ENCODE data around the gene PDIA6. TPM values are rescaled to one million over a fixed set of nuclear protein-coding genes. Genes with fewer than 3 reads are reported as not detected.
A peak's percentile ranks its signal among the peaks of the same experiment; 100 is the strongest.
"Not testable (repeated sequence)": the region's sequence is repeated elsewhere in the genome, so short reads cannot be mapped to it uniquely, and the experiment has no call there.

The PDIA6 gene
- total RNA-seq, 1 experiment from 2014 or later = 314 TPM

DNA sequence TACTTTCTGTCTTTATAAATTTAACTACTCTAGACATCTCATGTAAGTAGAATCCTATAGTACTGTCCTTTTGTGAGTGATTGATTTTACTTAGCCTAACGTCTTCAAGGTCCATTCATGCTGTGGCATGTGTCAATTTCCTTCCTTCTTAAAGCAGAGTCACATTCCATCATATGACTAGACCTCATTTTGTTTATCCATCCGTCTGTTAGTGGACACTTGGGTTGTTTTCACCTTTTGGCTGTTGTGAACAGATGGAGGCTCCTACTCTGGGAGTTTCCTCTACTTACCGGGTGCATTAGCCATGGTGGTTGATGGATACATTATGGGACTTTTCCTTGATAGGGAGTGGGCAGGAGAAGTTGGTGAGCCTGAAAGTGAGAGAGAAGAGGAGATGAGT, 6.4 kb upstream of the PDIA6 start:
- no peak overlapping the region for H3K4me3 ChIP-seq (ENCODE audit: low read depth, low read length, poor library complexity, severe bottlenecking)
- peaks cover 4% of the 10 kb centered on the region for H3K4me1 ChIP-seq (ENCODE audit: insufficient read depth, low read length, poor library complexity, severe bottlenecking)
- no peak for TF ChIP-seq EZH2 (IDR thresholded peaks at IDR 0.05; ENCODE audit: borderline replicate concordance, low read depth, low read length, poor library complexity, severe bottlenecking)
- TF ChIP-seq, protein P1, sequence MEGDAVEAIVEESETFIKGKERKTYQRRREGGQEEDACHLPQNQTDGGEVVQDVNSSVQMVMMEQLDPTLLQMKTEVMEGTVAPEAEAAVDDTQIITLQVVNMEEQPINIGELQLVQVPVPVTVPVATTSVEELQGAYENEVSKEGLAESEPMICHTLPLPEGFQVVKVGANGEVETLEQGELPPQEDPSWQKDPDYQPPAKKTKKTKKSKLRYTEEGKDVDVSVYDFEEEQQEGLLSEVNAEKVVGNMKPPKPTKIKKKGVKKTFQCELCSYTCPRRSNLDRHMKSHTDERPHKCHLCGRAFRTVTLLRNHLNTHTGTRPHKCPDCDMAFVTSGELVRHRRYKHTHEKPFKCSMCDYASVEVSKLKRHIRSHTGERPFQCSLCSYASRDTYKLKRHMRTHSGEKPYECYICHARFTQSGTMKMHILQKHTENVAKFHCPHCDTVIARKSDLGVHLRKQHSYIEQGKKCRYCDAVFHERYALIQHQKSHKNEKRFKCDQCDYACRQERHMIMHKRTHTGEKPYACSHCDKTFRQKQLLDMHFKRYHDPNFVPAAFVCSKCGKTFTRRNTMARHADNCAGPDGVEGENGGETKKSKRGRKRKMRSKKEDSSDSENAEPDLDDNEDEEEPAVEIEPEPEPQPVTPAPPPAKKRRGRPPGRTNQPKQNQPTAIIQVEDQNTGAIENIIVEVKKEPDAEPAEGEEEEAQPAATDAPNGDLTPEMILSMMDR (conservative IDR thresholded peaks at IDR 0.05; ENCODE audit: low read depth, low read length) = no peak
- no peaks in the 10 kb centered on the region for H3K36me3 ChIP-seq (ENCODE audit: insufficient read depth, low read length, poor library complexity, severe bottlenecking)
- POLR2A ChIA-PET (ENCODE audit: low non-redundant PET) = no interaction called here
- no peak overlapping the region for H3K27ac ChIP-seq (ENCODE audit: low read depth, low read length, poor library complexity, severe bottlenecking)
- DNase-seq (ENCODE audit: low spot score) = no peak
- H3K9me3 ChIP-seq (ENCODE audit: low read depth, low read length, poor library complexity, severe bottlenecking) = no peaks in the 10 kb centered on the region
- no TSS peak for BruUV-seq (replicated peaks)
- intact Hi-C loops (cut with micrococcal nuclease; ENCODE audit: unreplicated experiment) = no loop called here
- H3K27me3 ChIP-seq (replicated peaks; ENCODE audit: insufficient read depth, low read depth, low read length, poor library complexity) = no peaks in the 10 kb centered on the region
- CTCF ChIA-PET = interaction anchor here (0.6 kb wide), 1 partner anchor 82 kb away, joined by 3 read pairs; no protein-coding TSS in a partner anchor

DNA sequence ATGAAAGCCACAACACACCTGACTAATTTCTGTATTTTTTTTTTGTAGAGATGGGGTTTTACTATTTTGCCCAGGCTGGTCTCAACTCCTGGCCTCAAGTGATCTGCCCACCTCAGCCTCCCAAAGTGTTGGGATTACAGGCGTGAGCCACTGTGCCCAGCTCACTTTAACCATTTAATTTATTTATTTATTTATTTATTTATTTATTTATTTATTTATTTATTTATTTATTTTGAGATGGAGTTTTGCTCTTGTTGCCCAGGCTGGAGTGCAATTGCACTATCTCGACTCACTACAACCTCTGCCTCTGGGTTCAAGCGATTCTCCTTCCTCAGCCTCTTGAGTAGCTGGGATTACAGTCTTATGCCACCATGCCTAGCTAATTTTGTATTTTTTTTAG, 5.7 kb upstream of the PDIA6 start:
- intact Hi-C loops (cut with micrococcal nuclease; ENCODE audit: unreplicated experiment); H3K4me3 ChIP-seq (ENCODE audit: low read depth, low read length, poor library complexity, severe bottlenecking); H3K27me3 ChIP-seq (replicated peaks; ENCODE audit: insufficient read depth, low read depth, low read length, poor library complexity); POLR2A ChIA-PET (ENCODE audit: low non-redundant PET); H3K9me3 ChIP-seq (ENCODE audit: low read depth, low read length, poor library complexity, severe bottlenecking); BruUV-seq (replicated peaks); H3K27ac ChIP-seq (ENCODE audit: low read depth, low read length, poor library complexity, severe bottlenecking); H3K36me3 ChIP-seq (ENCODE audit: insufficient read depth, low read length, poor library complexity, severe bottlenecking); DNase-seq (ENCODE audit: low spot score); H3K4me1 ChIP-seq (ENCODE audit: insufficient read depth, low read length, poor library complexity, severe bottlenecking): not testable (repeated sequence)
- CTCF ChIA-PET = interaction anchor here (0.6 to 1.2 kb wide), 3 partner anchors 30 to 92 kb away, joined by 3 read pairs; no protein-coding TSS in a partner anchor

DNA sequence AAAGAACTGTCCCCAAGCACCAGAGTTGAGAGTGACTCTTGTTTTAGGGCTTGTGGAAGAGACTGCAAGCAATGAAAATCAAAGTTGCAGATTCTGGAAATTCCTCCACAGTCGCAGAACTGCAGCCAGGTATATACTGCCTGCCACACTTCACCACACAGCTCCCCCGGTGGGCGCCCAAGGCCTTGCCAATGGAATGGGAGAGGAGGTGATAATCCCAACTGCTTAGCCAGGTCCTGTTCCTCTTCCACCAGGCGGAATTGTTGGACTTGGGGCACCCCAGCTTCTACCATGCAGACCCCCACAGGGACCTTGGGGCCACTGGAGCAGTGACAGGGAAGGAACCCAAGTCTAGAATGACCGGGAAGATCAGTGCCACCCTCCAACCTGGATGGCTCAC, 4.8 kb upstream of the PDIA6 start:
- H3K36me3 ChIP-seq (ENCODE audit: insufficient read depth, low read length, poor library complexity, severe bottlenecking) = no peaks in the 10 kb centered on the region
- DNase-seq (ENCODE audit: low spot score) = peak; percentile 37
- intact Hi-C loops (cut with micrococcal nuclease; ENCODE audit: unreplicated experiment) = no loop called here
- TF ChIP-seq, protein P1 (conservative IDR thresholded peaks at IDR 0.05; ENCODE audit: low read depth, low read length) = peak; percentile 74
- TF ChIP-seq EZH2 (IDR thresholded peaks at IDR 0.05; ENCODE audit: borderline replicate concordance, low read depth, low read length, poor library complexity, severe bottlenecking) = no peak
- CTCF ChIA-PET = interaction anchor here (0.9 to 1.4 kb wide), 3 partner anchors 18 to 93 kb away, joined by 3 read pairs; no protein-coding TSS in a partner anchor
- H3K27me3 ChIP-seq (replicated peaks; ENCODE audit: insufficient read depth, low read depth, low read length, poor library complexity) = no peaks in the 10 kb centered on the region
- POLR2A ChIA-PET (ENCODE audit: low non-redundant PET) = no interaction called here
- H3K27ac ChIP-seq (ENCODE audit: low read depth, low read length, poor library complexity, severe bottlenecking) = no peak overlapping the region
- no peaks in the 10 kb centered on the region for H3K9me3 ChIP-seq (ENCODE audit: low read depth, low read length, poor library complexity, severe bottlenecking)
- no peak overlapping the region for H3K4me3 ChIP-seq (ENCODE audit: low read depth, low read length, poor library complexity, severe bottlenecking)
- BruUV-seq (replicated peaks) = no TSS peak
- peaks cover 8% of the 10 kb centered on the region for H3K4me1 ChIP-seq (ENCODE audit: insufficient read depth, low read length, poor library complexity, severe bottlenecking)

DNA sequence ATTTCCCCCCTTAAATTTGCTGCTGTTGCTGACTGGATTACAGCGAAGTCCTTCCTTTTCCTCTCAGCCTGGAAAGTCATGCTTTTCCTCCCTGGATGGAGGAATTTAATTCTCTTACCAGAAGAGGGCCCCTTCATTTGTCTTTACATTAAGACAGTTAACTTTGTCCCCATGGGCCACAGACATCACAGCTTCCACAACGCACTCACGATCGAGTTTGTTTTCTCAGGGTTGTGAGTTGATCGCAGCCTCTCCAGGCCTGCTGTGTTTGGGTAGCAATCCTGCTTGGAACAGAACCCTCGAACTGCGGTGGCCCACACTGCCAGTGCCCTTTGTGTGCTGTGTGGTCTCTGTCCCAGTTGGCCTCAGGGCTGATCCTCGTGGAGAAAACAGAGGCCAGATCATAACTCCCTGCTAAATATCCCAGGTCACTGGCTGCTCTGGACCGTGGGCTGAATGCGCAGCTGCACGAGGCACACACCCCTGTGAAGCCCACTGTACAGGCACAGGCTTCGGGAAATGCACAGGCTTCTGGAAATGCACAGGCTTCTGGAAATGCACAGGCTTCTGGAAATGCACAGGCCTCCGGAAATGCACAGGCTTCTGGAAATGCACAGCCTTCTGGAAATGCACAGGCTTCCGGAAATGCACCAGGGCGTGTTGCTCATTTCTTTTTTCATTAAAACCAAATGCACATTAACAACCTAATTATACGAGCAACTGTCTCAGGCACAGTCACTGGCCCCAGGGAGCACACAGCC, 2.2 kb upstream of the PDIA6 start:
- intact Hi-C loops (cut with micrococcal nuclease; ENCODE audit: unreplicated experiment) = no loop called here
- Histone ChIP-seq H3K4me3 (ENCODE audit: low read depth, low read length, poor library complexity, severe bottlenecking) (no peak overlapping the region), H3K36me3 (ENCODE audit: insufficient read depth, low read length, poor library complexity, severe bottlenecking) (peaks cover 4% of the 10 kb centered on the region), H3K27ac (ENCODE audit: low read depth, low read length, poor library complexity, severe bottlenecking) (peak overlapping the region; percentile 68), H3K27me3 (replicated peaks; ENCODE audit: insufficient read depth, low read depth, low read length, poor library complexity) (no peaks in the 10 kb centered on the region), H3K9me3 (ENCODE audit: low read depth, low read length, poor library complexity, severe bottlenecking) (no peaks in the 10 kb centered on the region), H3K4me1 (ENCODE audit: insufficient read depth, low read length, poor library complexity, severe bottlenecking) (peaks cover 19% of the 10 kb centered on the region)
- ChIA-PET CTCF (no interaction called here), POLR2A (ENCODE audit: low non-redundant PET) (no interaction called here)
- peak; percentile 45 for DNase-seq (ENCODE audit: low spot score)
- BruUV-seq (replicated peaks) = no TSS peak
- TF ChIP-seq, protein P1 (conservative IDR thresholded peaks at IDR 0.05; ENCODE audit: low read depth, low read length) = peak; percentile 37
- TF ChIP-seq EZH2 (IDR thresholded peaks at IDR 0.05; ENCODE audit: borderline replicate concordance, low read depth, low read length, poor library complexity, severe bottlenecking) = no peak

All from A673 (cell line).